22Rv1 (cell line): ENCODE measurements around the gene ZBTB44.
A peak's percentile ranks its signal among the peaks of the same experiment; 100 is the strongest.

Experiments
- H3K27ac ChIP-seq: fragments of 450-650 bp; 2 replicates; pipeline ENCODE4 v1.5.1; 2017
- ZFX ChIP-seq: fragments of 450-650 bp; IDR thresholded peaks from 2 replicates; pipeline ENCODE4 v1.6.1; 2017; ENCODE audit warnings: antibody characterized with exemption, borderline replicate concordance
- TF ChIP-seq, protein P1 (sequence below): fragments of 450-650 bp; IDR thresholded peaks from 2 replicates; pipeline ENCODE4 v1.5.1; 2017; ENCODE audit warnings: mild to moderate bottlenecking

The ZBTB44 gene

DNA sequence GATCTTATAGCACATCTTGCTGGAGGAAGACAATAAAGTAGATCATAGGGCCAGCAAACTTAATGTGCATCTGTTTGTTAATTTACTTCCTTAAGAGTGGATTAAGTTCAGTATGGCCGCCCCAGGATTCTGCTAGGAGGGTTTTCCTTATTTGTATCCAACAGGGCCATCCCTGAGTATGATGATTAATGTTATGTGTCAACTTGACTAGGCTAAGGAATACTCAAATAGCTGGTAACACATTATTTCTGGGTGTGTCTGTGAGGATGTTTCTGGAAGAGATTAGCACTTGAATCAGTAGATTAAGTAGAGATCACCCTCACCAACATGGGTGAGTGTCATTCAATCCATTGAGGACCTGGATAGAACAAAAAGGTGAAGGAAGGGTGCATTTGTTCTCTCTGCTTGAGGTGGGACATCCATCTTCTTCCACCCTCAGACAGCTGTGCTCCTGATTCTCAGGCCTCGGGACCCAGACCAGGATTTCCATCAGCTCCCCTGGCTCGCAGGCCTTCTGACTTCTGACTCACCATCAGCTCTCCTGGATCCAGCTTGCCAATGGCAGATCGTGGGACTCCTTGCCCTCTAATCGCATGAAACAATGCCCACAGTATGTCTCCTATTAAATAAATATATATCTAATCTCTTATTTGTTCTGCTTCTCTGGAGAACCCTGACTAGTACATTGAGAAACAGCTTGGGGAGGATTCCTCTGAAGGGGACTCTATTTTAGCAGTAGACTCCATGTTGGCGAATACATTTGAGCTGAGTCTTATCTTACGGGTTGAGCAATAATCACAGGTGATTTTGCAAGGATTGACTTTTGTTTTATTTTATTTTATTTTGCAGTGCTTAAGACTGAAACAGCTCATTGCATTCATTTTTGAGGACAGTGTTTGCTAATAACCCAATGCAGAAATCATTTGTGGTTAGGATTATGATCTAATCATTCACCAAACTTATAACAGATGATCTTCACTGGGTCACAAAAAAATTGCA, 9.0 kb upstream of the ZBTB44 start:
- TF ChIP-seq, protein P1, sequence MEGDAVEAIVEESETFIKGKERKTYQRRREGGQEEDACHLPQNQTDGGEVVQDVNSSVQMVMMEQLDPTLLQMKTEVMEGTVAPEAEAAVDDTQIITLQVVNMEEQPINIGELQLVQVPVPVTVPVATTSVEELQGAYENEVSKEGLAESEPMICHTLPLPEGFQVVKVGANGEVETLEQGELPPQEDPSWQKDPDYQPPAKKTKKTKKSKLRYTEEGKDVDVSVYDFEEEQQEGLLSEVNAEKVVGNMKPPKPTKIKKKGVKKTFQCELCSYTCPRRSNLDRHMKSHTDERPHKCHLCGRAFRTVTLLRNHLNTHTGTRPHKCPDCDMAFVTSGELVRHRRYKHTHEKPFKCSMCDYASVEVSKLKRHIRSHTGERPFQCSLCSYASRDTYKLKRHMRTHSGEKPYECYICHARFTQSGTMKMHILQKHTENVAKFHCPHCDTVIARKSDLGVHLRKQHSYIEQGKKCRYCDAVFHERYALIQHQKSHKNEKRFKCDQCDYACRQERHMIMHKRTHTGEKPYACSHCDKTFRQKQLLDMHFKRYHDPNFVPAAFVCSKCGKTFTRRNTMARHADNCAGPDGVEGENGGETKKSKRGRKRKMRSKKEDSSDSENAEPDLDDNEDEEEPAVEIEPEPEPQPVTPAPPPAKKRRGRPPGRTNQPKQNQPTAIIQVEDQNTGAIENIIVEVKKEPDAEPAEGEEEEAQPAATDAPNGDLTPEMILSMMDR: no peak
- TF ChIP-seq ZFX: no peak
- H3K27ac ChIP-seq: no peak overlapping the region

DNA sequence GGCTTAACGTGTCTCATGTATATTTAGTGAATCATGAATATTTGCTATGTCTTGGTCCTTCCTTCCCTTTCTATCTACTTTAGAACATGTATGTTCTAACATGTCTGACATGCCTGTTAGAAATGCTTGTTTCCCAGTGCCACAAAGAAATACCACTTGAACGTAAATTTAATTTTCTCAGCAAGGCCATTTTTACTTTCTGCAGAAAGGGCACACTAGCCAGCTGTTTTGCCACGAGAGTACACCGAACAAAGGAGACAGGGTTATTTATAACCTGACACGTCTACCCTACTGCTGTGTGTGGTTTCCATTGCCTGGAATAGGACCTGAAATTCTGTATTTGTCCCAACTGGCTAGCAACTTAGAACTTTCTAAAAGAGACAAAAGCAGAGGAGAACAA, 7.4 kb upstream of the ZBTB44 start:
- no peak overlapping the region for H3K27ac ChIP-seq
- TF ChIP-seq, protein P1: no peak
- TF ChIP-seq ZFX: no peak

DNA sequence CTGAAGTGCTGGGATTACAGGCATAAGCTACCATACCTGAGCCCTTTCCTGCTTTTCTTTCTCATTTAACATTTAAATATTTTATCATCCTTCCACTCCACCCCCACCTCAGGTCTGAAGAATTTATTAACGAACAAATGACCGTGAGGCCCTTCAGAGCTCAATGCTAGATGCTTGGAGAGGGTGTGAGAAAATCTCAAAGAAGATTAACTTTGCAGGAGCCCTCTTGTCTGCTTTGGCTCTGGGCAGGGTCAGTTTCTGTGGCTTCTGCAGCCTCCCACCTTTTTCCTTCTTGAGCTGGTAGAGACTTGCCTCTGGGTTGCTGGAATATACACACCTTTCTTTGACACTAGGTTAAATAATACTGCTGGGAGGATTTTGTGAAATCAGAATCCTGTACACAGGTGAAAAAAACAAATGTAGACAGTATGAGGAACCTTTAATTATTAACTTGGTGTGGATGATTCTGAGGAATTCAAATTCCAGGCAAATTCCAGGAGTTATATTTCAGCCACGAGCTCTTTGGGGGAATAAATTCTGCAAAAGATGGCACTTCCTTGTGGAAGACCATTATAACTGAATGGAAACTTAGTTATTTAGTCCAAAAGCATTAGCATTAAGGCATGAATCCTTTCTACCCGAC, 3.4 kb upstream of the ZBTB44 start:
- TF ChIP-seq ZFX: no peak
- TF ChIP-seq, protein P1: no peak
- H3K27ac ChIP-seq: no peak overlapping the region

DNA sequence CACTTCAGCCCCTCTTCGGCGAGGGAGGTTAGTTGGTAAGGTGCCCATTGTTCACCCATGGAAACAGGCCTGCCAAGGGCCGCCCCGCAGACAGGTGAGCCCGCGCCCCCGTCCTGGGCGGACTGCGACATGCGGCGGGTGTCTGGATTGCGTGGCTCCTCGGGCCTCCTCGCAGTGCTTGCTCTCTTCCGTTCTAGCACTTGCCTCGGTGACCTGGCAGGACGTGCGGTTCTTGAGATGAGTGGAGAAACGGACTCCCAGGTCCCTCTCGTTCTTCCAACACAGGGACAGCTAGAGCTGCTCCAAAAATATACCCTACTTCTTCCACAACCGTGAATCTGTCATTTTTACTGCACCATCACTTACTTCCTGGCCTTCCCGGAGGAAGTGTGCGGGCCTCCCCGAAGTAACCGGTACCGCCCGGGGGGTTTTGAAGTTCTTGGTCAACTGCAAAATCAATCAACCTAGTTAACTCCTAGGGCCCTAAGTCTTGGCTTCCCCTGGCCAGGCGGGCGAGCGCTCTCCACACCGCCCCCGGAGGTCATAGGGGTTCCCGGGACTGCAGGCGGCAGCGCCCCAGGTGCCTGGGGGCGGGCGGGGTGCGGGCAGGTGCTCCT, 745 bp upstream of the ZBTB44 start:
- TF ChIP-seq ZFX: no peak
- TF ChIP-seq, protein P1: no peak
- peak overlapping the region; percentile 68; the same call in 1 of the 2 replicates for H3K27ac ChIP-seq

- H3K27ac ChIP-seq: peak overlapping the region; percentile 68
- TF ChIP-seq ZFX: no peak
- TF ChIP-seq, protein P1: no peak
Observed at GRCh38 chr11:130314184-130314749, 450 bp downstream of the ZBTB44 start.

- peak overlapping the region; percentile 68 for H3K27ac ChIP-seq
- TF ChIP-seq, protein P1: no peak
- TF ChIP-seq ZFX: no peak
Observed at GRCh38 chr11:130313383-130314183, 1.1 kb downstream of the ZBTB44 start.
